Natural killer cell treated with Interleukin-12 subunit alpha and Interleukin-12 subunit beta and Interleukin-15 and Interleukin-18, amount 100 ng/mL, for 72 hours (primary cell): Measurements from ENCODE around the gene TSPAN6. TPM values are rescaled to one million over a fixed set of nuclear protein-coding genes. Genes with fewer than 3 reads are reported as not detected.

Experiments used
- ATAC-seq, 2 donors: fragments of 150-1000 bp; cut with Tn5 transposase in 1 of 2; sonication (Bioruptor Pico), chemical (Tn5 transposase) in 1 of 2; 2 replicates each; pipeline ENCODE4 v1.10.0; 2021
- DNase-seq: peaks from one replicate; pipeline ENCODE4 v3.0.0; 2022; ENCODE audit warnings: low spot score
- H3K27ac Mint-ChIP-seq, 2 donors: 1 replicate in 1 of 2; 2 replicates in 1 of 2; pipeline ENCODE4 v1.8.0; 2022; ENCODE audit warnings: mixed read lengths in 2 of 2, mild to moderate bottlenecking in 1 of 2, moderate library complexity in 1 of 2
- H3K27me3 Mint-ChIP-seq, 2 donors: 1 replicate in 1 of 2; 2 replicates in 1 of 2; pipeline ENCODE4 v1.8.0; 2022; ENCODE audit warnings: mixed read lengths in 2 of 2
- H3K36me3 Mint-ChIP-seq: one replicate; pipeline ENCODE4 v1.8.0; 2022; ENCODE audit warnings: mixed read lengths
- H3K4me1 Mint-ChIP-seq, 2 donors: 1 replicate in 1 of 2; 2 replicates in 1 of 2; pipeline ENCODE4 v1.8.0; 2022; ENCODE audit warnings: low read depth in 2 of 2, mixed read lengths in 2 of 2, mild to moderate bottlenecking in 1 of 2
- H3K4me3 Mint-ChIP-seq: one replicate; pipeline ENCODE4 v1.8.0; 2022; ENCODE audit warnings: mixed read lengths
- H3K9me3 Mint-ChIP-seq: 2 replicates; pipeline ENCODE4 v1.8.0; 2022; ENCODE audit warnings: mixed read lengths
- total RNA-seq, 2 donors: library from RNA; stranded (reverse); gene quantifications; one replicate each; pipeline ENCODE4 v1.2.3, GENCODE V29; 2022

The TSPAN6 gene, protein sequence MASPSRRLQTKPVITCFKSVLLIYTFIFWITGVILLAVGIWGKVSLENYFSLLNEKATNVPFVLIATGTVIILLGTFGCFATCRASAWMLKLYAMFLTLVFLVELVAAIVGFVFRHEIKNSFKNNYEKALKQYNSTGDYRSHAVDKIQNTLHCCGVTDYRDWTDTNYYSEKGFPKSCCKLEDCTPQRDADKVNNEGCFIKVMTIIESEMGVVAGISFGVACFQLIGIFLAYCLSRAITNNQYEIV
- not detected for total RNA-seq

DNA sequence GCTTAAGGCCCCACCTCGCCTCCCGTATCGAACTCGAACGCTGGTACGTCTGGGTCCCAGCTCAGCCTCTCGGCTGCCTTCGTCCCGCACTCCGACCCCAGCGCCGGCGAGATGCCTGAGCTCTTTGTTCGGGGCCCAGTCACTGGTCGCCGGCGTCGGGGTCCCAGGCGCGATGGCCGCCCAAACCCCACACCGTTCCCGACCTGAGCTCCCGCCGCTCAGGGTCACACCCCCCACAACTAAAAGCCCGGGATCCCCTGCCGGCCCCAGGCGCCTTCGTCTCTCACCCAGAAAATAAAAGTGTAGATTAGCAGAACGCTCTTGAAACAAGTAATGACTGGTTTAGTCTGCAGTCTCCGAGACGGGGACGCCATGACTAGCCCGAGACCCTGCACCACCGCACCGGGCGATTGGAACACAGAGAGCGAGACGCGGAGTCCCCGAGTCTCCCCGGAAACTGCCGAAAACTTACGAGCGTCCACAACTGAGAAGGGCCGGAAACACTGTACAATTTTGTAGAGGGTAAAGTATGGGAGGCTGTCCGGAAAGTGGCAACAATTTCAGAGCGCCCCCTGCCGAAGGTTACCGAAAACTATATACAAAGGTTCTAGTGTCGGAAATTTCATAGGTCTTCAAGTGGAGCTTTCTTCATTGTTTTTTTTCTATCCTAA lies at the start of gene TSPAN6:
TSS of gene TSPAN6 (minus strand) at position 486 of the 671 bp plus-strand sequence. CDS start at position 374, 112 bp downstream.
- peaks cover 22 to 29% of the 10 kb centered on the region in 2 donors for H3K27me3 Mint-ChIP-seq
- no peaks in the 10 kb centered on the region for H3K36me3 Mint-ChIP-seq
- peaks cover 3 to 8% of the 10 kb centered on the region in 2 donors for H3K4me1 Mint-ChIP-seq
- ATAC-seq (peak; percentile 76 to 80), DNase-seq (no peak)
- H3K27ac Mint-ChIP-seq, result no peak within 1 kb of the TSS
- H3K4me3 Mint-ChIP-seq, result peak within 1 kb of the TSS; percentile 70
- H3K9me3 Mint-ChIP-seq, result no peaks in the 10 kb centered on the region

DNA sequence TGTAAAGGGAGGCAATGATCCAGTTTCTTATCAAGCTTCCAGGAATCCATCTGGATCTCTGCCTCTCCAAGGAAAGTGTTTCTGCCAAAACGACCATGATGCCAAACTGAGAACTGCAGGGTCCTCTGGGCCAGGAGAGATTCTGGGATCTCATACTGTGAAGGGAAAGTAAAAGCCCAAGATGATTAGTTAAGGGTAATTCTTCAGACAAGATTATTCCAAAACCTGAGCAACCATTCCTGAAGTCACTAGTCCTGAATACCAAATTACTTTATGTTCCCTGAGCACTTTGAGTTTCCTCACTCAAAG lies 49.3 kb upstream of the TSPAN6 start:
- H3K4me3 Mint-ChIP-seq, result no peak overlapping the region
- H3K36me3 Mint-ChIP-seq, result no peaks in the 10 kb centered on the region
- peaks cover 0 to 15% of the 10 kb centered on the region in 2 donors for H3K4me1 Mint-ChIP-seq
- ATAC-seq, result peak in 1 of 2 donors; percentile 36
- DNase-seq, result no peak
- peaks cover under 1 to 15% of the 10 kb centered on the region in 2 donors for H3K27me3 Mint-ChIP-seq
- H3K27ac Mint-ChIP-seq, result no peak overlapping the region
- H3K9me3 Mint-ChIP-seq, result no peaks in the 10 kb centered on the region

DNA sequence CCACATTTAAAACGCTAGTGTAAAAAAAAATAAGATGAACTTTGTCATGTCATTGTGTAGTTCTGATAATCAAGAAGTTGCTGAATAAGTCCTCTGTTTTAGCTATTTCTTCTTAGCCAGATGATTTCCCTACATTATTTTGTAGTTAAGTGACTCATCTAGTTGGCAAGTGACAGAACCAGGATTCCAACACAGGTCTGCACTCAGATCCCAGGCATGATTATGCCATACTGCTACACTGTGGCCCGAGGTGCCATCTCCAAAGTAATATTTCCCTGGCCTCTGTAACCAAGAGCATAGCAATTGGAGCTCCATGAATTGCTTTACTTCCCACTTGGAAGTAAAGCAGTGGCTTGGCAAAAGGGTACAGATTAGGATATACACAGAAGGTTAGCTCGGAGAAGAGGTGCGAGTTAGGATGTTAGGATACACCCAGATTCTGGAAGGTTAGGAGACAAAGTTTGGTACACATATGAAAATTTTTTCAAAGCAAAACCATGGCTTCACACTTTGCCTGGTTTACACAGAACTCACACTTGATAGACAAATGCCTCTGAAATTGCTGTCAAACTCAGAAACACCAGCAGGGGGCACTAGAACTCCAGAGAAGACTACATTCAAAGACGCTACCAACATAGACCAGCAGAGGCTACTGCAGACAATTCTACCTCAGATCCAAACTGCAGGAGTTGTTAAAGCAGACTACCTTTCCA lies 48.8 kb upstream of the TSPAN6 start:
- ATAC-seq (peak; percentile 46 to 69), DNase-seq (peak; percentile 64)
- H3K36me3 Mint-ChIP-seq, result no peaks in the 10 kb centered on the region
- peaks cover 5 to 20% of the 10 kb centered on the region in 2 donors for H3K27me3 Mint-ChIP-seq
- peaks cover 0 to 15% of the 10 kb centered on the region in 2 donors for H3K4me1 Mint-ChIP-seq
- H3K9me3 Mint-ChIP-seq, result no peaks in the 10 kb centered on the region
- H3K4me3 Mint-ChIP-seq, result no peak overlapping the region
- no peak overlapping the region for H3K27ac Mint-ChIP-seq

DNA sequence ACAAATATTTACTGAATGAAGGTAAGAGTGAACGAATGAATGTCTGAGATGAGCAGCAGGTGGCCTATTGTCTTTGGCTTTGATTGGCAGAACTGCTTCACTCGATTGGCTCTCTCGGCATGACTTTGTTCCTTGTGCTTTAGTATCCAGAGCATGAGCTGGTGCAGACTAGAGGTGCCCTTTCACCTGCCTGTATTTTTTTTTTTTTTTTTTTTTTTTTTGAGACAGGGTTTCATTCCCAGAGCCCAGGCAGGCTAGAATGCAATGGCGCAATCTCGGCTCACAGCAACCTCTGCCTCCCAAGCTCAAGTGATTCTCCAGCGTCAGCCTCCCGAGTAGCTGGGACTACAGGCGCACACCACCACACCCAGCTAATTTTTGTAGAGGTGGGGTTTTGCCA lies 46.3 kb upstream of the TSPAN6 start:
- Mint-ChIP-seq H3K4me1 (peaks cover 0 to 14% of the 10 kb centered on the region in 2 donors), H3K4me3 (no peak overlapping the region), H3K27ac (no peak overlapping the region), H3K36me3 (no peaks in the 10 kb centered on the region), H3K9me3 (no peaks in the 10 kb centered on the region), H3K27me3 (peaks cover 13 to 27% of the 10 kb centered on the region in 2 donors)
- DNase-seq (no peak), ATAC-seq (no peak)

DNA sequence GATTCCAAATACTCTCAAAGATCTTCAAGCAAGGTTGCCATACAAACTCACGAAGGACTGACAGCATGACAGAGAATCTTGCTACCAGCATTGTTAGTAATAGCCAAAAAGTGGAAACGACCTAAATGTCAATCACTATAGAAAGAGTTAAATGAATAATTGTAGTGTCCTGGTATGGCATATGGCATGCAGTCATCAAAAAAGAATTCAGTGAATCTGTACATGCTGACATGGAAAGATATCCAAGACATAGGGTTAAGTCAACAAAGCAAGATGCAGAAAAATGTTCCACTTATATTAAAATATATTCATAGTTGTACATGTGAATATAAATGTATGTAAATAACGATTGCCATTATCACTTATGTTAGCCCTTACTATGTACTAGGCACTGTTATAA lies 45.0 kb upstream of the TSPAN6 start:
- H3K4me3 Mint-ChIP-seq, result no peak overlapping the region
- peaks cover 19 to 25% of the 10 kb centered on the region in 2 donors for H3K27me3 Mint-ChIP-seq
- H3K36me3 Mint-ChIP-seq, result no peaks in the 10 kb centered on the region
- H3K9me3 Mint-ChIP-seq, result no peaks in the 10 kb centered on the region
- ATAC-seq (no peak), DNase-seq (no peak)
- no peak overlapping the region for H3K27ac Mint-ChIP-seq
- peaks cover 0 to under 1% of the 10 kb centered on the region in 2 donors for H3K4me1 Mint-ChIP-seq

DNA sequence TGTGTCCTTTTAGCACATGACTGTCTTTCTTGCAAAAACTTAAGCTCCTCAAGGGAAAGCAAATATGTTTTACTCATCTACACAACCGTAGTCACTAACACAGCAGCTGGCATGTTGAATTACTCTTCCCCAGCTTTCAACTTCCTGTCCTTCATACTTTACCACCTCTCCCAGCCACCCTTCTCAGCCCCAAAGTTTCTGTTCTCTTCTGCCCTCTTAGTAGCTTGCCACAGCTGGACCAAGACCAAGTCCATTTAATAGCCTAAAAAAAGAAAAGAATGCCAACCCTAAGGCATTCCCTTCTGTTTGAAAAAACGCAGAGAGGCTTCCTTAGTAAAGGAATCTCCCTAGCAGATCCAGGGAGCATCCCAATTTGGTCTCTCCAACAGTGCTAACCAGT lies 44.1 kb upstream of the TSPAN6 start:
- ATAC-seq, result no peak
- Mint-ChIP-seq H3K27me3 (peaks cover 19 to 24% of the 10 kb centered on the region in 2 donors), H3K4me1 (no peaks in the 10 kb centered on the region), H3K27ac (no peak overlapping the region), H3K36me3 (no peaks in the 10 kb centered on the region), H3K4me3 (no peak overlapping the region), H3K9me3 (no peaks in the 10 kb centered on the region)
- no peak for DNase-seq

DNA sequence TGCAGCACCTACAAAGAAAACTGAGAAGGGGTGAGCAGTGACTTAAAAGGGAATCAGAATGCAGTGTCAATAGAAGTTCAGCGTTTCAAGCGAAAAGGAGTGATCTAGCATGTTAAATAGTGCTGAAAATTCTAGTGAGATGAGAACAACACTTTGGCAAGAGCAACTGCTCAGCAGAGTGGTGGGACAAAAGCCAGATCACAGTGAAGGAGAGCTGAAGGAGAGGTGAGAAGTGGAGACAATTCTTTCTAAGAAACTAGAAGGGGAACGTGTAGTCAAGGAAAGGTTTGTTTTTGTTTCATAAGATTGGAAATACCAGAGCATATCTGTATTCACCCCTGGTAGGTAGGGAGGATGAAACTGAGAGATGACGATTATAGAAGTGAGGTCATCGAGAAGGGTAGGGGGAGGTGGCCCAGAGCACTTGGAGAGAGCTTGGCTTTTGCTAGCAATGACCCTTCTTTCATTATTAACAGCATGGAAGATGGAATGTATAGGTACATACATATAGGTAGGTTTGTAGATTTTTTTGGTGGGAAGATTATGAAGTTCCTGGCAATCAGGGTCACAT lies 41.1 kb upstream of the TSPAN6 start:
- ATAC-seq (no peak), DNase-seq (no peak)
- H3K4me1 Mint-ChIP-seq, result no peaks in the 10 kb centered on the region
- no peaks in the 10 kb centered on the region for H3K36me3 Mint-ChIP-seq
- H3K27me3 Mint-ChIP-seq, result peaks cover 25% of the 10 kb centered on the region in 2 donors
- H3K9me3 Mint-ChIP-seq, result no peaks in the 10 kb centered on the region
- H3K4me3 Mint-ChIP-seq, result no peak overlapping the region
- no peak overlapping the region for H3K27ac Mint-ChIP-seq

DNA sequence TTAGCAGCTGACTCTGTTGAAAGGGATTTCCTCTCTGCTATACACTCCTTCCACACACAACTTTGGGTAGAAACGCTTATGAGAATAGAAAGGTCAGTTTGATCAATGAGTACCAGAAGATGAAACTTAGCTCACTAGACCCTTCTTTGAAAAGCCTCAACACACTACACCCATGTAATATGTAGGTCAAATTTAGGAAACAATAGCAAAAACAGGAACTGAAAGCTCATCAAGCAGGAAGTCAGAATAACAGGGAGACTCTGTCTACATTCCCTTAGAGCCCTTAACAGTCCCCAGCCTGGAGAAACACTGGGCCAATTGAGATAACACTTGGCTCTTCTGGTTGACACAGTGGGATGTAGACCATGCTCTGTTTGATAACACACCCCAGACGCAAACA lies 38.1 kb upstream of the TSPAN6 start:
- Mint-ChIP-seq H3K27ac (no peak overlapping the region), H3K4me3 (no peak overlapping the region), H3K36me3 (no peaks in the 10 kb centered on the region), H3K4me1 (no peaks in the 10 kb centered on the region), H3K9me3 (no peaks in the 10 kb centered on the region), H3K27me3 (peaks cover 13 to 18% of the 10 kb centered on the region in 2 donors)
- DNase-seq, result no peak
- no peak for ATAC-seq

DNA sequence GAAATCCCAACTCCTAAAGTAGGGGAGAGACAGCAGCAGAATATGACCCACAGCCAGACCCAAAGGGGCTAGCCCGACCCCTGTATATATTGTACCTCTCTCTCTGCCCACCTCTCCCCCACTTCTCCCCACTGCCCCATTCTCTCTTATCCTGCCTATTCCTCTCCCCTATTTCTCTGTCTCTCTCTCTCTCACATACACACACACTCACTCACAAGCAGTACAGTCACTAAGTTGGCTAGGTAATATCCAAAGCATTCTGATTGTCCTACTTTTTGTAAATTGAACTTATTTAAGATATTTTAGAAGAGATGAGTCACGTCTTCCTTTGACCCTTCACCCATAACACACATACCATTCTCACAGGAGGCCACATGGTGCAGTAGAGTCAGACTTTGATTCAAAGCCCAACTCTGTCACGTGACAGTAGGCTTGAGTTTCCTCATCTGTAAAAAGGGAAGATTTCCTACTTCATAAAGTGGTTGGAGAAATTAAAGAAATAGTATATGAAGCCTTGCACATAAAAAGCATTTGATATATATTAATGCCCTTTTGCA lies 36.9 kb upstream of the TSPAN6 start:
- H3K27ac Mint-ChIP-seq, result no peak overlapping the region
- no peak overlapping the region for H3K4me3 Mint-ChIP-seq
- no peaks in the 10 kb centered on the region for H3K4me1 Mint-ChIP-seq
- H3K36me3 Mint-ChIP-seq, result no peaks in the 10 kb centered on the region
- no peak for ATAC-seq
- DNase-seq, result no peak
- H3K27me3 Mint-ChIP-seq, result peaks cover 15 to 22% of the 10 kb centered on the region in 2 donors
- H3K9me3 Mint-ChIP-seq, result no peaks in the 10 kb centered on the region

DNA sequence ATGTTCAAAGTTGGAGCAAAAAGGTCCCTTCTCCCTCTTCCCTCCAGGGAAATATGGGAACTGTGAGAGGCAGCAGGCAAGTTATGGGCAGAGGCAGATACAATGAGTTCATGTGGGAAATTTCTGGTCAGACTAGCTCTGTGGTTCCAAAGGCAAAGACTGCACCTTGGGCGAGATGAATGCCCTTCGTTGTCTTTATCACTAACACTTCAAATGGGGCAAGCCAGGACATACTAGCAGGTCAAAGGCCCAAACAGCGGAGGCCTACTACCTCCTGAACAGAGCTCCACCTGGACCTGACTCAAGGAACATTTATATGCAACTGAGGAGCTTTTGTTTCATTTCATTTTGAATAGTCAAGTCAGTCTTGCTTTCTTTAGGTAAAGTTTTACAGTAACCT lies 36.4 kb upstream of the TSPAN6 start:
- H3K27ac Mint-ChIP-seq, result no peak overlapping the region
- no peaks in the 10 kb centered on the region for H3K36me3 Mint-ChIP-seq
- H3K4me3 Mint-ChIP-seq, result no peak overlapping the region
- DNase-seq, result no peak
- no peaks in the 10 kb centered on the region for H3K9me3 Mint-ChIP-seq
- ATAC-seq, result no peak
- H3K27me3 Mint-ChIP-seq, result peaks cover 21 to 23% of the 10 kb centered on the region in 2 donors
- H3K4me1 Mint-ChIP-seq, result no peaks in the 10 kb centered on the region

DNA sequence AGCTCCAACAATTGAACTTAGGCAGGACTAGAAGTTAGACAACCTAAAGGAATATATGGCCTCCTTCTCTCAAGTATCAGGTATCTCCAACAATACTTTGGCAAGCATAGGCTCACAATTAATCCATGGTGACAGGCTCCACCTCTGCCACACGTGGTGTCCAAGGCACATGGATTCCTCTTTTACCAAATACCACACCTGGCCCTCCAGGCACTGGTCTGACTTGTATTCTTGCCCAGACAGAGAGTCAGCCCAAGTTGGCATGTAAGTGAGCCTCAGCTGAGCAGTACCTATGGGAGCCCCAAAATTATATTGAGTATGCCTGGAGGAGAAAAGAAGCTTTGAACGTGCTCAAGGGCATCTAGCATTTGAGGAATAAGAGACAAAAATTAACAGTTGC lies 27.0 kb upstream of the TSPAN6 start:
- Mint-ChIP-seq H3K27ac (no peak overlapping the region), H3K4me3 (no peak overlapping the region), H3K27me3 (peaks cover 13 to 24% of the 10 kb centered on the region in 2 donors), H3K4me1 (no peaks in the 10 kb centered on the region), H3K9me3 (no peaks in the 10 kb centered on the region), H3K36me3 (no peaks in the 10 kb centered on the region)
- DNase-seq (no peak), ATAC-seq (no peak)

DNA sequence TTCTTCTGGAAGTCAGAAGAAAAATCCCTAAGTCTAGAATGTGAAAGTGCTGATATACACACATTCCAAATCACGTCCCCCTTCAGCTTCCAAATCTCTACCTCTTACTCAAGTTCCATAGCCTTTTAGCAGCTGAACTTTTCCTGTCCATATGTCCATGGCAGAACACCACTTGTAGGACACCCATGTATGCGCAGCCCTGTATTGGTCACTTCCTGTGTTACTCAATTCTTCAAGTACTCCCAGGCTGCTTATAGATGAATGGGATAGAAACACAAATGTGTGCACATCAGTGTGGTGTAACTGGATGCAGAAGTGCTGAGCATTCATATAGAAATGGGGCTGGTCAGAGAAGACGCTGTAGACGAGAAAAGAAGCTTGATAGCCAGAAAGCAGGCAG lies 26.2 kb upstream of the TSPAN6 start:
- H3K9me3 Mint-ChIP-seq, result no peaks in the 10 kb centered on the region
- ATAC-seq (no peak), DNase-seq (no peak)
- H3K36me3 Mint-ChIP-seq, result no peaks in the 10 kb centered on the region
- H3K27me3 Mint-ChIP-seq, result peaks cover 5 to 21% of the 10 kb centered on the region in 2 donors
- no peaks in the 10 kb centered on the region for H3K4me1 Mint-ChIP-seq
- no peak overlapping the region for H3K4me3 Mint-ChIP-seq
- no peak overlapping the region for H3K27ac Mint-ChIP-seq

DNA sequence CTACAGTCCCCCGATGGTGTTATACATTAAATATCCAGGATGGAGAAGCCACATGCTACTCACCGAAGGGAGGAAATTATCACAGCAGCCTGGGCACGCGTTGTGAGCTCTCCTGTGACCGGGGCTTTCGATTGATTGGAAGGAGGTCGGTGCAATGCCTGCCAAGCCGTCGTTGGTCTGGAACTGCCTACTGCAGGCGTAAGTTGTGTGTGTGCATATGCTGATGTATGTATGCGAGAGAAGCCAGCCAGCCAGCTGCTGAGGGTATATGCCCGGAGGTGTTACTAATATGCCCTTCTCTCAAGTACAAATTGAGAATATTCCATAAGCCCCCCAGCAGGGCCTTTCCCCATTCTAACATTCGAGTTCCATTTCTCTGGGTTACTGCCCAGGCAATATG lies 25.6 kb upstream of the TSPAN6 start:
- no peak overlapping the region for H3K4me3 Mint-ChIP-seq
- DNase-seq (no peak), ATAC-seq (no peak)
- no peaks in the 10 kb centered on the region for H3K9me3 Mint-ChIP-seq
- no peaks in the 10 kb centered on the region for H3K36me3 Mint-ChIP-seq
- peaks cover 0 to 21% of the 10 kb centered on the region in 2 donors for H3K27me3 Mint-ChIP-seq
- no peaks in the 10 kb centered on the region for H3K4me1 Mint-ChIP-seq
- no peak overlapping the region for H3K27ac Mint-ChIP-seq
